Astrocyte of the hippocampus (primary cell): ENCODE results near the gene UTS2B.

Experiments used
- DNase-seq: peaks from one replicate; pipeline ENCODE4 v3.0.0; 2011; ENCODE audit warnings: low read depth, low spot score

Gene UTS2B, protein sequence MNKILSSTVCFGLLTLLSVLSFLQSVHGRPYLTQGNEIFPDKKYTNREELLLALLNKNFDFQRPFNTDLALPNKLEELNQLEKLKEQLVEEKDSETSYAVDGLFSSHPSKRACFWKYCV

DNA sequence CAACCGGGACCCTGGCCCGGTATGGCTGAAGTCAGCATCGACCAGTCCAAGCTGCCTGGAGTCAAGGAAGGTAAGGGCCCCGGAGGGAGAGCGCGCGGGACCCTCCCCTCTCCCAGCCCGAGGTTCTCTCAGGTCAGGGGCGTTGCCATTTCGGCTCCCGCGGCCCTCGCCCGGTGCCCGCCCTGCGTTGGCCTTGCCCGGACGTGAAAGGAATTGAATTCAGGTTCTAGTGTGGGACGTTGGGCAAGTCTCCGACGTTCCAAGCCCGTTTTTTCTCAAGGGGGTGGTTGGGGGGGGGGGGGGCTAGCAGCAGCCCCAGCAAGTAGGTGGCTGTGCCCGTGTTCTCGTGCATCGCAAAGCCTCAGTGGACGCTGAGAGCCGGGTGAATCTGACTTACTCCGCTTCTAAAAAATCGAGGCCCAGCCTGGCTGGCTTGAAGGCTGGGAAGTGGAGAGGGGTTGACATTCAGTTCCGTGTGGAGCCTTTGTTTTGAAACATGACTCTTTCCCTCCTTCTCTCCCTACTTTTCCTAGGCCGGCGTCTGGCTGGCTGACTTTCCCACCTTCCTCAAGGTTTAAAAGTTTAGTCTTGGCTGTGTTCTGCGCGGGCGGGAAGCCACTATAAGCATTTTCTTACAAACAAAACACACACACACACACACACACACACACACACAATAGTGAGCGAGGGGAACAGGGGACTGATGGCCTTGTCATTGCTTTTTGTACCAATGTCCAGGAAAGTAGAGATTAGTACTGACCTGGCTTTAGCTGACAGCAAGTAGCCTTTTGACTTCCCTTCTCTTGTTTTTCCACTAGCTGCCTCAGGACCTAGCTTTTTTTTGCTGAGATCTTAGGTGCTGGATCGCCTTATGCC, at the start of gene UTS2B:
Gene UTS2B, minus strand, starts transcription at position 873 of the 876 bp plus-strand sequence. CDS start 48,337 bp downstream, outside the sequence.
- DNase-seq: peak; percentile 81

DNA sequence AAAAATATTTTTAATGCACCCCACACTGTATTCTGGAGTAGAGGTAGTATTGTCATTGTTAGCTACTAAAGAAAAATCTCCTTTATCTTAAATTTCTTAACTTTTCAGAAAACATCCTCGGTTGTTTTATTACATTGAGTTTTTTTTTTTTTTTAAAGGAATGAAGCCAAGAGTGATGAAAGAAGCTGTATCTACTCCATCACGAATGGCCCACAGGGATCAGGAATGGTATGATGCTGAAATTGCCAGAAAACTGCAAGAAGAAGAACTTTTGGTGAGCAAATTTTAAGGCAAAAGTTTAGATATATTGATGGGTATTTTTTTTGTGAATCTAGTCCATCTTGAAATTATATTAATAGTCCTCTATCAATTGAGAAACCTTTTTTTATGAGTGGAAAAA, 49.7 kb upstream of the UTS2B start:
- no peak for DNase-seq

DNA sequence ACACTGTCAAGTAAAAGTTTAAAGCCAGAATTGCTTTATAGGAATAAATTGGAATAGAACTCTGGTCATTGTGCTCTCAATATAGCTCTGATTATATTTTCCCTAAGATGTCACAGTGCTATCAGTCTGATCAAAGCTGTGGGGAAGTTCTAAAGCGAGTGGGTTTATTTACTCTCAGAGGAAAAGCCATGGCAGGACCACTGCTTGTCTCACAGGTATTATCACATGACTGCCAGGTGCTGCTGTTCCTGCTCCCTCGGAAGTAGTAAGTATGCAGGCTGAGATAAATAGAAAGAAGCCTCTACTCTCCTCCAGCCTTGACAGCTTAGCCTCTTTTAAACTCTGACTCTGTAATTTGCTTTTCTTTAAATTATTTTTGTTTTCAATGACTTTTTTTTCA, 49.1 kb upstream of the UTS2B start:
- DNase-seq: no peak

DNA sequence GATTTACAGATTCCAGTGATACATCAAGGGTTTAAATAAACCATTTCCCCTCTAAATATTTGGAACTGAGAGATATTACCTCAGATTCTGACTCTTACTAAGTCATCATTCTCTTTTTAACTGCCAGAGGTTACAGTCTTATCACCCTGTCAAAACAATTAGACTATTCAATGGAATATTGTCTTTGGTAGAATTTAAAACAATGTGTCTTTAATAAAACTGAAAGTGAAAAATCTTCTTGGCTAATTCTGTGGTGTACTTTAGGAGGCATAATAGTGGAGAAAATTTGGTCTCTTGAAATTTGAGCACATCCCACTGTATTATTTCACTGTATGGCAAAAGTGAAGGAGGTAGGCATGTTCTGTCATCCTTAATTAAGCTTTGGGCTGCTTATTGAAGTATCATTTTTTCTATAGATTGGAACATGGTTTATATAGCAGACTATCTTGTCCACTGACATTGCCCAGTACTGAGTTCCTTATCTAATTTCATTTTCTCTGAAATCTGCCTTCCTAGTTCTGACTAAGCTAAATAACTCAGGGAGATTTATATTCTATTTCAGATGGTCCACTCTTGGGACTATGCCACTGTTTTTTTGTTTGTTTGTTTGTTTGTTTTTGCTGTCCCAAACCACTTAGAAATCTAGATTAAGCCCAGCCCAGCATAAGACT, 48.0 kb upstream of the UTS2B start:
- DNase-seq: no peak

DNA sequence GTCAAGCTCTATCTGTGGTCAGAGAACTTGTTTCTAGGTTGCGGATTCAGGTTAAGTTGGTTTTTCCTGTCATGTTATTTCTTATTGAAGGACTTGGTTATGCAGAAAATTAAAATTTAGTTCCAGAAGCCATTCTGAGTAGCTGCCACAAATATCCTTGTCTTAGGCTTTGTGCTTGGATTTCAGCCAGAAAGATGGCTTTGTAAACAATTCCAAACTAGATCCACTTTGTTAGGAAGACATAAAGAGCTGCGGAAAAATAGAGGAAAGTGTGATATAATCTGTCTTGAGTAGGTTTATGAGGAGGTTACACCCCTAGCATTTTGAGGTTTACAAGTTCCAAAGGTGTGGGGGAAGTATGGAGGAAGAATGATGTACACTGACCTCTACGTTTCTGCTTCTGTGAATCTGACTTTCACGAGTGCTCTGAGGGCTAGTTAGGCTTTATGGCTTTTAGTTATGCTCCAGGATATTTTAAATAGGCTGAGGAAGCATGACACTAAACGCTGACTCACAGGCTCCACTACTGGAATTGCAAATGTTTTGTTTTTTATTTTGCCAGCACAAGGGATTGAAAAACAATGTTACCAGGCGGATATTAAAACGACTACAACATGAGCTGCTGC, 46.3 kb upstream of the UTS2B start:
- peak; percentile 78 for DNase-seq

DNA sequence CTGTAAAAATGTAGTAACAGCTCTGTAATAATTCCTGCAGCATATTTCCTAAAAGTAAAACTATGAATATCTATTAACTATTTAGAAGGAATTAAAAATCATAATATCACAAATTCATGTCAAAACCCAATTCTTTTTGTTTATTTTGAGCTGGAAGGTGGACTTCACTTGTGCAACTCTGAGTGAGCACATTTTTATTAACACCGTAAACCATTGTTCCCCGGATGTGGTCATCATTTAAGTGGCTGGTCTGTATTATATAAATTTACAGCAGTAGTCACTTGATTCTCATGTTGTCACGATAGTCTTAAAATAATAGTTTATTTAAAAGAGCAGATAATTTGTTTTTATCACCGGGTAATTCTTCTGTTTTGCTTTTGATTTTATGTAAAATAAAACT, 43.0 kb upstream of the UTS2B start:
- DNase-seq: no peak

DNA sequence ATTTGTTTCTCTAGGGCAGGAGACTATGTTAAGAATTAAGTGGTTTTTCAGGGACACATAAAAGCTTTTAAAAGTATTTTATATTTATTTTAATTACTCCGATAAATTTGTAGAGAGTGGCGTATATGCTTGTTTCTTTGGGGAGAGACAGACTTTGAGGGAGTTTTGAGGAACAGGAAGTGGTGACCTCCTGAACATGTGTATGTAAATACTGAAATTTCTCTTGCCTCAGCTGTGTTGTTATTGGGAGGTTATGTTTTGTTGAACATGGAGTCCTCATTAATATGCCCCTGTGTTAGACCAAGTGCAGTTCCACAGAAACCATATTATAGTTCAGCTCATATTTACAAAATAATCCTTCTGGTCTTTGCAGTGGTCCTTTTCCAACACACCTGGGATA, 41.8 kb upstream of the UTS2B start:
- DNase-seq: no peak

DNA sequence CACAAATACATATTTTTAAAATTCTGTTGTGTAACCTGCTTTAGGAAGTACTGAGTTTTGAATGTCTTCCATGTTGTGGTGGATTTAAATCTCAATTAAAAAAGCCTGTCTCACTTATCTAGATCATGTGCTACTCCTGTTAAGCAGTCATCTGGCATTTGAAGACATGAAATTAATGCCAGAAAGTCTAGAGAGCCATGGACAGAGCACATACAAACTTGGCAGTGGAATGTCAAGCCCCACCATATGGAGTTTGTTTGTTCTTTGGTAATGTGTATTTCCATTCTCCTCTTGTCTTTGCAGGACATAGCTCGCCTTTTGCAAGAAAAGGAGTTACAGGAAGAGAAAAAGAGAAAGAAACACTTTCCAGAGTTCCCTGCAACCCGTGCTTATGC, 39.3 kb upstream of the UTS2B start:
- no peak for DNase-seq

DNA sequence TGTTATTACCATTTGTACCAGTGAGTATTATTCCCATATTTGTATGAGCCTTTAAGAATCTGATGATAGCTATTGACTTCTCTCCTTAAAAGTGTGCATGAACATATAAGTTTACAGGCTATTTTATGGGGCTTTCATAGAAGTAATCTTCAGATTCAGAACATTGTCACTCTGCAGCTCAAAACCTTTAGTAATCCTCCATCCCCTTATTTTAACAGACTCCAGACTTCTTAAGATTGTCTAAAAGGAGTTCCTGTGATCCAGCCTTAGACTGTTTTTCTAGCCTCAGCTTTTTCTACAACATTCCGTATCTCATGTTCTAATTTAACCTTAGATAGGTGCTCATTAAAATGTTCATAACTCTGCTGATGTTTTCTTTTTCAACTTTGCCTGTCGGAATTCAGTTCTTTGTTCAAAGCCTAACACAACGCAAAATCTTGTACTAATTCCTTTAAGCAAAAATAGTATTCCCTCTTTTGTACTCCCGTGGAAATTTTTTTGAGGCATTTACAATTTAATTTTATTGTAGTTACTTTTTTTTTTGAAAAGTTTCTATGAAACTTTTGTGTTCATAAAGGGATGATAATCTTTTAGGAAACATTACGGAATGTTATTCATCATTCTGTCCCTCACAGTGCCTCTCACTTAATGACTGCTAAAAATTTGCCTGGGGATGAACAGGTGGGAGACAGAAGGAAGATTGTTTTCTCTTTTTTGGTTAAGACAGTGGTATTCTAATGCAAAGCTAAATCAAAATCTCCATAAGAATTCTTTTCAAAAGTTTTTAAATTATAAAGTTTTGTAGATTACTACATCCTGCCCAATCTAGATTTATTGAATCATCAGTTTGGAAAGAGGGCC, 38.7 kb upstream of the UTS2B start:
- DNase-seq: no peak

DNA sequence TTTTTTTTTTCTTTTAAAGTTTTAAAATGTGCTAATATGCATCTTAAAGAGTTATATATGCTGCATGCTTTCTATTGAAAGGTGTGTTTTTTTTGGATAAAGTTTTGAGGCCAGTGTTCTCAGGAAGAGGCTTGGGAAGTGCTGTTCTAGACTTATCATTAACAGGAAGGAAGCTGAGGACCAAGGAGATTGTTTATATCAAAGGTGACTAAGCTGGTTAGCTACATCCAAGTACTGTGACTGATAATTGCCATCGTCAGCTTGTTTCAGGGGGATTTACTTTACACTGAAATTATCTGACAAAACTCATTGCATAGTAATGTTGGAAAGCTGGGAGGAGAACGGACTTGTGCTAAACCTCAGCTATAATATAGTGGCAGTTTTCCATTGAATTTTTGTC, 36.3 kb upstream of the UTS2B start:
- no peak for DNase-seq

DNA sequence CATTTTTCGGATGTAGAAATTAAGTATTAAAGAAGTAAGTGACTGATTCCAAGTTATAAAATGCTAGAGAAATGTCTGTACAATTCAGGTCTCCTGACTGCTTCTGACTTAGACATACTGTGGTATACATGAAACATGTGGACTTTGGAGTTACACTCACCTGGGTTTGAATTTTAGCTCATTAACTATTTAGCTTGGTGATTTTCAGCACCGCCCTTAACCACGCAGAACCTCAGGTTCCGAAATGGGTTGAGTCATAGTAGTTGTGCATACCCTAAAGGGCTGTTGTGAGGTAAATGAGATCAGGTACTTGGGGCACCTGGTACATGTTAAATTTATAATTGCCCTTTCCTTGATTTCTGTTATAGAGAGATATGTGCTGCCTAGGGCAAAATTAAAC, 32.9 kb upstream of the UTS2B start:
- no peak for DNase-seq

DNA sequence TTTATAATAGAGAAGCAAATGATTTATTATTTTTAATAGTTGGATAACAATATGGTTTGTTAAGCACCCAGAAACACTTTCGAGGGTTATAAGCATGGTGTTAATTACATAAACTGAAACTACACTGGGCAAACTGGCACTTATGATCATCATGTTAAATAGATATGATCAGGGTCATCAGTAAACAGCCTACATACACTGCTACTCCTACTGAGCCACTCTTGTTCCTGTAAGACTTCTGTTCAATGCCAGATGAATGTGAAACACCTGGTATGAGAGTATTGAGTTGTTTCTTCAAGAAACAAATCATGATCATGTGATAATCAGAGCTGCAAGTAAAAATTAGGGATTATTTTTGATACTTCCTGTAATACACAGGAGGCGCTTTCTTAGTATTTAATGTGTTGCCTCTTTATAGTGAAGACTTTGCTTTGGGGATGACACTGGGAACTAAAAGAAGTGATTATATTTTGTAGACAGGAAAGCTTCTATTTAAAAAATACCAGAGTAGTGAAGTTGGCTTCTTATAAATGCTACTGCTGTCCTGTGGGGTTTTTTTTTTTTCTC, 32.3 kb upstream of the UTS2B start:
- no peak for DNase-seq

DNA sequence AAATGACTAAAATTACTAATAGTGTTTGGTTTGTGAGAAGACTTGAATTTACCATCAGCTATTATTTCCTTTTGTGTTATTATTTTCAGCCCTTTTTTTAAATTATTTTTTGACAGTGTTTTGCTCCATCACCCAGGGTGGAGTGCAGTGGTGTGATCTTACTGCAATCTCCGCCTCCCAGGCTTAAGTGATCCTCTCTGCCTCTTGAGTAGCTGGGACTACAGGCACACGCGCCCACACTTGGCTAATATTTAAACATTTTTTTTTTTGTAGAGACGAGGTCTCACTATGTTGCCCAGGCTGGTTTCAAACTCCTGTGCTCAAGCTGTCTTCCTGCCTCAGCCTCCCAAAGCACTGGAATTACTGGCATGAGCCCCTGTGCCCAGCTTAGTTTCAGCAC, 31.7 kb upstream of the UTS2B start:
- no peak for DNase-seq

DNA sequence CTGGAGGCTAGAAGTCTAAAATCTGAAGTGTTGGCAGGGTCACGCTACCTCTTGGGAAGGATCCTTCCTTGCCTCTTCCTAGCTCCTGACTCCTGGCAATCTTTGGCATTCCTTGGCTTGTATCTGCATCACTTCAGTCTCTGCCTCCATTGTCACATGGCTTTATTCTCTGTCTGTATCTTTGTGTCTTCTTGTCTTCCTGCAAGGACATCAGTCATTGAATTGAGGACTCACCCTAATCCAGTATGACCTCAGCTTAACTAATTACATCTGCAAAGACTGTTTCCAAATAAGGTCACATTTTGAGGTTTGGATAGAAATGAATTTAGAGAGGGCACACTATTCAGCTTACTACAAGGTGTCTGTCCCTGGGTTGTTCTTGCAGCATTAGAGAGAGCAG, 31.1 kb upstream of the UTS2B start:
- no peak for DNase-seq

DNA sequence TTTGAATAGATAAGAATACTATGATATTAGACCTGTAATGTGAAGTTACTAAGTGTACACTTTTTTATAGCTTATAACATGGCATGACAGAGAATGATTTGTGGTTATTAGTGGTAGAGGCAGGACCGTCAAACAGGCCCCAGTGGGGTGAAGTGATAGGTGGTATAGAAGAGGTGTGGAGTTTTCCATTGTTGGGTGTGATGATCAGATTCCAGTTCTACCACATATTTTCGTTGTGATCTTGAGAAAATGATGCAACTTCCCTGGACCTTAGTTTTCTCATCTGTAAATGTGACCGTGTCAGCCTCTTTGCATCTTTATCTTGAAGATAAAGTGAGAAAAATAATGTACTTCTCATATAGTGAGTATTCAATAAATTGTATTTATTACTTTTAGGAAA, 30.3 kb upstream of the UTS2B start:
- DNase-seq: no peak

DNA sequence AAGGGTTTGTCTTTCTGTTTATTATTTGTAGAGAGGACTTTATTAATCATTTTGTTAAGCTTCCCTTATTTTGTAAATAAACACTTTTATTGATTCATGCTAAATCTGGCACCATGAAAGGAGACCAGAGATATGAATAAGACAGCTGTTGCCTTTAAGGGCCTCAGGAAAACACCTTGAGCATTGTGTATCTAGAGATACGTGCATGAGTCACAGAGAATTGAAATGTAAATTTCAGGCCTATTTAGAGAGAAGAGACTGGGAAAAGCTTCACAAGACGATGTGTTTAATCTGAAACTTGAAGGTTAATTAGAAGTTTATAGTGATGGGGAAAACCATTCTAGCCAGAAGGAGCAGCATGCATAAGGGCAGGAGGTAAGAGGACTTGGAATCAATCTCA, 28.6 kb upstream of the UTS2B start:
- no peak for DNase-seq

DNA sequence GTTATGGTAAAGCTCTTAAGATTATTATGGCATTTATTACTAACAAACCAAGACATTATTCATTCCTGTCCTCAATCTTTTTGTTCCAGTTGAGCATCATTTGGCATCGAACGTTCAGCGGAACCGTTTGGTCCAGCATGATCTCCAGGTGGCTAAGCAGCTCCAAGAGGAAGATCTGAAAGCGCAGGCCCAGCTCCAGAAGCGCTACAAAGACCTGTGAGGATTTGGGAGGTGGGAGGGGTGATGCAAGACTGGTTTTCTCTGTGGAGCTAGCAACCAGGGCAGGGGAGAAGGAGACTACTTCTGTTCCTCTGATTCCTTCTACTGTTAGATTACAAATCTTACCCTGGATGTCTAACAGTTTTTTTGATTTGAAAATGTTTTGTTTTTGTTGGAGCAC, 27.6 kb upstream of the UTS2B start:
- DNase-seq: no peak

DNA sequence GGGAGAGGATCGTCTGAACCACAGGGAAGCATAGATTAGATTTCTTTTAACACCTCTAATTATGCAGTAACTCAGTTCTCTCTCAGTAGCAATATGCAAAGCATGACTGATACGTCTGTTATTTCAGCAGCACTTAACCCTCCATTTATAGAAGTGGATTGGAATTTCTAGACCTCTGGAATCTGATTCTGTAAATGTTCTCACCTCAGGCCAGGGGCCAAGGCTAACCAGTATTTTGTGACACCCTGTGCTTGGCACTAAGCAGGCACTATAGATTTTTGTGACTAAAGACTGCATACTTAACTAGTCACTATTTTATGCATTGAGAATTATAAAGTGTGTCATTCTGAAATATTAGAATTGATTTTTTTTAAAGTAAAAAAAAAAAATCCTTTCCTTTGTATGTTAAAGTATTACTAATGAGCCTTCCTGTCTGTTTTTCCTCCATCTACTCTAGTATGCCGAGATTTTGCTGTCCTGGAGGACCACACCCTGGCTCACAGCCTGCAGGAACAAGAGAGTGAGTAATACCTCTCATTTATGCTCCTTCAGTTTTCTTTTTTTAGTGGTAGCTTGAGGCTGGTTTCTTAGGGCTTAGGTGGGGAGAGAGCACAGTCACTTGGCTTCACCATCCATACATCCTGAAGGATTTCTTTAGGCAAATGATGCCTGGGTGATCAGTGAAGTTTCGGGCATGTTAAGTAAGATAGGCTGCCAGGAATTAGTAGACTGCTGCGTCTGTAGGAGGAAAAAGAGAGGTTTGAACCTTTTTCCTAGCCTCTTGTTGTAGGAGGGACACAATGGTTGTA, 26.5 kb upstream of the UTS2B start:
- DNase-seq: peak; percentile 92

DNA sequence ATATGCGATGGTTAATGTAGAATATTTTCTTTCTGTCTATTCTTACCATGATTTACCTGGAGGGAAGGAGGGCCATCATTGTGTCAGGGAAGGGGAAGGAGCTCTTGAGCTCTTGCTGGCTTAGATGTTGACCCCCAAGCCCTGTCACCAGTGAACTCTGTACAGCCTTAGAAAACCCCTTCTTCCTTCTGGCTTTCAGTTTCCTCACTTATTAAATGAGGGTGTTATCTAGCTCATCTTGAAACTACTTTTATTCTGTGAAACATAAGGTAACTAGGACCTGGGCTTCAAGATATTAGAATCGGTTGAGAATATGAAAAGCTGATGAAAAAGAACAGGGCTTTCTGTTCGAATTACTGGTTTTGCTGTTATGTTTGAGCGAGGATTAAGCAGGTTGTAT, 25.1 kb upstream of the UTS2B start:
- no peak for DNase-seq

DNA sequence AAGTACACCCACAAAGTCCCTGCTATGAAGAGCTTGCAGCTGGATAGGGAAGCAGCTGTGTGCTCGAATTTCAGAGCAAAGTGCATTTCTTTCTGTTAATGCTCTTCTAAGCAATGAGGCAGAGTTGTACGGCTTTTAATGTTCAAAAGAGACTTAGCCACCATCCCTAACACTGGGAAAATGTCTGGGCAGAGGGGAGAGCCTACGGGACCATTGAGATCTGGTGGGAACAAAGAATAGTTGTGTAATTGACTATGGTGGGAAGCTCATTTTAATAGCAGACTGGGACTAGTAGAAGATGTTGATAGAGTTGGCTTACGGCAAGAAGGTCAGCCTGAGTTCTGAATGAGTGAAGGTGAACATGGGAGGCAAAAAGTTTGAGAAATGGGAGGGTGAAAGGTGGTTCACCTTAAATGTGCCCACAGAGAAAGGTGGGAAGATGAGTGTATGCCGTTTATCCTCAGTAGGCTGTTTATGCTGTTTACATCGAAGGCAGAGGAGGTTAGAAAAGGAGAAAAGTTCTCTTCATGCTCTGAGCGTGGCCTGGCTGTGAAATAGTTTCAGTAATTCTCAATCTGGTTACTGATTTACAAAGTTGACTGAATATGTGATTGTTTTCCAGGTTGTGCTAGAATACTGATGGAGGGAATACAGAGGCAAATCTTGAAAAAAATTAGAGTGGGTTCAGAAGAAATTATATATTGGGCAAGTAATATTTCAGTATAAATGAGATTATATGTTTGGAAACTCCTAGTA, 22.9 kb upstream of the UTS2B start:
- no peak for DNase-seq
